HEK293 (cell line): ENCODE measurements around the gene CAV2.

Experiments used
- CTCF ChIA-PET: fragments of 350-600 bp; formaldehyde crosslinking; extraction: SDS; loops from one replicate; lab custom pipeline; 2021; ENCODE audit warnings: antibody characterized with exemption; lab: Yijun Ruan, JAX
- POLR2A ChIA-PET: fragments of 300-600 bp; formaldehyde crosslinking; extraction: SDS; loops from one replicate; lab custom pipeline; 2020; ENCODE audit warnings: antibody characterized with exemption, inconsistent platforms; lab: Yijun Ruan, JAX
- H3K27ac ChIP-seq: fragments of 200-500 bp; sonication (Bioruptor generic); 2 replicates; pipeline ENCODE4 v1.5.1; 2014; ENCODE audit warnings: low read depth, low read length, control low read depth, inconsistent platforms; ENCODE audit errors: extremely low read depth
- H3K36me3 ChIP-seq, 2 experiments: fragments of 200-500 bp in 1 of 2; sonication (Bioruptor generic) in 1 of 2; 1 replicate in 1 of 2; 2 replicates in 1 of 2; pipeline ENCODE4 v1.5.1; 2014 to 2017; ENCODE audit warnings: inconsistent platforms in 2 of 2, low read length in 2 of 2; ENCODE audit not compliant: control insufficient read depth in 2 of 2, insufficient read depth in 1 of 2
- H3K4me1 ChIP-seq: fragments of 200-500 bp; sonication (Bioruptor generic); 2 replicates; pipeline ENCODE4 v1.5.1; 2014; ENCODE audit warnings: mild to moderate bottlenecking, low read length, inconsistent platforms; ENCODE audit not compliant: control insufficient read depth, insufficient read depth
- H3K4me3 ChIP-seq: 2 replicates; pipeline ENCODE4 v1.5.1; 2011; ENCODE audit warnings: low read depth, mild to moderate bottlenecking, control low read depth, low read length, moderate library complexity
- H3K9me3 ChIP-seq: fragments of 200-500 bp; sonication (Bioruptor generic); 2 replicates; pipeline ENCODE4 v1.5.1; 2014; ENCODE audit warnings: low read depth, low read length, inconsistent platforms; ENCODE audit not compliant: control insufficient read depth, insufficient read depth
- CTCF ChIP-seq: fragments of 450-650 bp; formaldehyde crosslinking; IDR thresholded peaks from 2 replicates; pipeline ENCODE4 v1.5.1; 2016; ENCODE audit warnings: missing biosample characterization, missing genetic modification characterization
- FEZF1 ChIP-seq: fragments of 450-650 bp; formaldehyde crosslinking; IDR thresholded peaks from 2 replicates; pipeline ENCODE4 v1.5.1; 2016; ENCODE audit warnings: missing biosample characterization, missing genetic modification characterization
- GLI2 ChIP-seq: fragments of 450-650 bp; formaldehyde crosslinking; IDR thresholded peaks from 2 replicates; pipeline ENCODE4; 2017; ENCODE audit warnings: missing biosample characterization, missing genetic modification characterization, low read depth, borderline replicate concordance
- KLF16 ChIP-seq: fragments of 450-650 bp; formaldehyde crosslinking; IDR thresholded peaks from 2 replicates; pipeline ENCODE4 v1.5.1; 2017; ENCODE audit warnings: missing biosample characterization, missing genetic modification characterization
- OVOL3 ChIP-seq: fragments of 450-650 bp; formaldehyde crosslinking; IDR thresholded peaks from 2 replicates; pipeline ENCODE4 v1.5.1; 2016; ENCODE audit warnings: missing biosample characterization, missing genetic modification characterization
- PRDM1 ChIP-seq: fragments of 450-650 bp; formaldehyde crosslinking; IDR thresholded peaks from 2 replicates; pipeline ENCODE4; 2016; ENCODE audit warnings: missing biosample characterization, missing genetic modification characterization
- SCRT1 ChIP-seq: fragments of 450-650 bp; formaldehyde crosslinking; IDR thresholded peaks from 2 replicates; pipeline ENCODE4 v1.5.1; 2016; ENCODE audit warnings: missing biosample characterization, missing genetic modification characterization, borderline replicate concordance
- SCRT2 ChIP-seq: fragments of 450-650 bp; formaldehyde crosslinking; IDR thresholded peaks from 2 replicates; pipeline ENCODE4 v1.5.1; 2016; ENCODE audit warnings: missing biosample characterization, missing genetic modification characterization
- TRIM28 ChIP-seq: IDR thresholded peaks from 2 replicates; pipeline ENCODE4 v1.6.1; 2011; ENCODE audit warnings: low read length, control low read depth, borderline replicate concordance
- ZBTB17 ChIP-seq: fragments of 450-650 bp; formaldehyde crosslinking; IDR thresholded peaks from 2 replicates; pipeline ENCODE4 v1.5.1; 2016; ENCODE audit warnings: missing biosample characterization, missing genetic modification characterization
- ZBTB20 ChIP-seq: fragments of 450-650 bp; formaldehyde crosslinking; IDR thresholded peaks from 2 replicates; pipeline ENCODE4 v1.5.1; 2016; ENCODE audit warnings: missing biosample characterization, missing genetic modification characterization
- ZFP41 ChIP-seq: fragments of 450-650 bp; formaldehyde crosslinking; IDR thresholded peaks from 2 replicates; pipeline ENCODE4 v1.5.1; 2016; ENCODE audit warnings: missing biosample characterization, missing genetic modification characterization, borderline replicate concordance
- ZFP69B ChIP-seq: fragments of 450-650 bp; formaldehyde crosslinking; IDR thresholded peaks from 2 replicates; pipeline ENCODE4 v1.5.1; 2016; ENCODE audit warnings: missing biosample characterization, missing genetic modification characterization
- ZNF175 ChIP-seq: fragments of 450-650 bp; formaldehyde crosslinking; IDR thresholded peaks from 2 replicates; pipeline ENCODE4 v1.5.1; 2016; ENCODE audit warnings: missing biosample characterization, missing genetic modification characterization
- ZNF23 ChIP-seq: fragments of 450-650 bp; formaldehyde crosslinking; IDR thresholded peaks from 2 replicates; pipeline ENCODE4 v1.5.1; 2016; ENCODE audit warnings: missing biosample characterization, missing genetic modification characterization, borderline replicate concordance
- ZNF354C ChIP-seq: fragments of 450-650 bp; formaldehyde crosslinking; IDR thresholded peaks from 2 replicates; pipeline ENCODE4 v1.5.1; 2016; ENCODE audit warnings: missing biosample characterization, missing genetic modification characterization, low read depth, borderline replicate concordance
- ZNF366 ChIP-seq: fragments of 450-650 bp; formaldehyde crosslinking; conservative IDR thresholded peaks from 2 replicates; pipeline ENCODE4 v1.5.1; 2016; ENCODE audit warnings: missing biosample characterization, missing genetic modification characterization
- ZNF48 ChIP-seq: fragments of 450-650 bp; formaldehyde crosslinking; IDR thresholded peaks from 2 replicates; pipeline ENCODE4 v1.5.1; 2016; ENCODE audit warnings: missing biosample characterization, missing genetic modification characterization
- ZNF530 ChIP-seq: fragments of 450-650 bp; formaldehyde crosslinking; IDR thresholded peaks from 2 replicates; pipeline ENCODE4 v1.5.1; 2016; ENCODE audit warnings: low read depth, missing biosample characterization, missing genetic modification characterization
- ZNF558 ChIP-seq: fragments of 450-650 bp; formaldehyde crosslinking; IDR thresholded peaks from 2 replicates; pipeline ENCODE4 v1.5.1; 2016; ENCODE audit warnings: missing biosample characterization, missing genetic modification characterization
- ZNF621 ChIP-seq: fragments of 450-650 bp; formaldehyde crosslinking; IDR thresholded peaks from 2 replicates; pipeline ENCODE4 v1.5.1; 2017; ENCODE audit warnings: missing biosample characterization, missing genetic modification characterization
- ZNF660 ChIP-seq: fragments of 450-650 bp; IDR thresholded peaks from 2 replicates; pipeline ENCODE4 v1.5.1; 2018; ENCODE audit warnings: missing biosample characterization, mild to moderate bottlenecking, missing genetic modification characterization
- ZNF670 ChIP-seq: fragments of 450-650 bp; formaldehyde crosslinking; IDR thresholded peaks from 2 replicates; pipeline ENCODE4 v1.5.1; 2016; ENCODE audit warnings: missing biosample characterization, missing genetic modification characterization, low read depth
- ZNF692 ChIP-seq: fragments of 450-650 bp; formaldehyde crosslinking; IDR thresholded peaks from 2 replicates; pipeline ENCODE4 v1.5.1; 2016; ENCODE audit warnings: missing biosample characterization, missing genetic modification characterization
- ZNF707 ChIP-seq: fragments of 450-650 bp; formaldehyde crosslinking; IDR thresholded peaks from 2 replicates; pipeline ENCODE4 v1.5.1; 2016; ENCODE audit warnings: missing biosample characterization, missing genetic modification characterization
- ZNF791 ChIP-seq: fragments of 450-650 bp; formaldehyde crosslinking; IDR thresholded peaks from 2 replicates; pipeline ENCODE4 v1.5.1; 2016; ENCODE audit warnings: missing biosample characterization, missing genetic modification characterization
- TF ChIP-seq, protein P1 (sequence below): fragments of 450-650 bp; formaldehyde crosslinking; IDR thresholded peaks from 2 replicates; pipeline ENCODE4 v1.5.1; 2017; ENCODE audit warnings: missing biosample characterization, missing genetic modification characterization
- TF ChIP-seq, protein P2 (sequence below): fragments of 450-650 bp; formaldehyde crosslinking; IDR thresholded peaks from 2 replicates; pipeline ENCODE4 v1.5.1; 2016; ENCODE audit warnings: missing biosample characterization, missing genetic modification characterization

CAV2 gene

DNA sequence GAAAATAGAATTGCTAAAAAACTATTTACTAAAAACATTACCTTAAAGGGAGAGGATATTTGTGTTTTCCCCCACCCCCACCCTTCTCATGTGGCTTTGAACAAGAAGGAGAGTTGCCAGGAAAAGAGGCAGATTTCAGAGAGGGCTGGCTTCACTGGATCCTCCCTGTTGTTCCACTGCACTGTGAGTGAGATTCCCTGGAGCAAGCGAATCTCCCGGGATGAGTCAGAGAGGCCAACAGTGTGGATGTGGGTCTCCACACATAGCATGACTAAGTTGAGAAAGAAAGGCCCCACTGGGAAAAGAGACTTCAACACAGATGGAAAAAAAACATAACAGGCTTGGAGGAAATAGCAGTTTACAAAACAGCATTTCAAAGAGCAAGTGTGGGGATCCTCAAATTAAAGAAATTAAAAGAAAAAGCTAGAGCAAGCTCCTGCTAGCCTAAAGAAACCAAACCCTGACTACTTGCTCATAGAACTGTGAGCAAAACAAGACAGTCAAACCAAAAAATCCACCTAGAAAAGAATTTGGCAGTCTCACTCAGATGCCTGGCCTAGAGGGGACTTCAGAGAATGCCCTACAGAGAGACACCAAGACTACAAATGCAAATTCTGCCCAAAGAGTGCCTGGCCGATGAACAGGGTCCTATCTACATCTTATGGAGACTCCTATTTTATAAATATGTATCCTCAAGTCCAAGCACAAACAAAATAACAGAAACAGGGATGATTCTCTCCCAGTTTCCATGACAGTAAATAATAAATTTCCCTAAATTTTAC is 28.7 kb downstream of the CAV2 start (continued):
- TF ChIP-seq KLF16 (tag by site-specific recombination), result no peak
- no peak for TF ChIP-seq ZNF48 (tag by site-specific recombination)
- TF ChIP-seq ZNF791 (tag by site-specific recombination), result no peak
- no peak for TF ChIP-seq ZNF354C (tag by site-specific recombination)
- TF ChIP-seq CTCF, result no peak
- peak; percentile 35 for TF ChIP-seq ZNF366 (tag by site-specific recombination)
- TF ChIP-seq FEZF1, result no peak
- peak; percentile 91 for TF ChIP-seq PRDM1 (tag by site-specific recombination)
- TF ChIP-seq ZNF23 (tag by site-specific recombination), result no peak
- no peak for TF ChIP-seq GLI2 (tag by site-specific recombination)
- TF ChIP-seq ZNF707 (tag by site-specific recombination), result no peak
- no peak for TF ChIP-seq ZNF558 (tag by site-specific recombination)
- TF ChIP-seq ZNF692, result peak; percentile 53
- no peak for TF ChIP-seq ZNF670 (tag by site-specific recombination)
- no peak for TF ChIP-seq OVOL3 (tag by site-specific recombination)
- peak; percentile 97 for TF ChIP-seq ZBTB17 (tag by site-specific recombination)
- TF ChIP-seq ZNF660 (tag by site-specific recombination), result peak; percentile 71; the same call in 1 of the 2 replicates
- TF ChIP-seq ZBTB20 (tag by site-specific recombination), result peak; percentile 32; the same call in 1 of the 2 replicates

DNA sequence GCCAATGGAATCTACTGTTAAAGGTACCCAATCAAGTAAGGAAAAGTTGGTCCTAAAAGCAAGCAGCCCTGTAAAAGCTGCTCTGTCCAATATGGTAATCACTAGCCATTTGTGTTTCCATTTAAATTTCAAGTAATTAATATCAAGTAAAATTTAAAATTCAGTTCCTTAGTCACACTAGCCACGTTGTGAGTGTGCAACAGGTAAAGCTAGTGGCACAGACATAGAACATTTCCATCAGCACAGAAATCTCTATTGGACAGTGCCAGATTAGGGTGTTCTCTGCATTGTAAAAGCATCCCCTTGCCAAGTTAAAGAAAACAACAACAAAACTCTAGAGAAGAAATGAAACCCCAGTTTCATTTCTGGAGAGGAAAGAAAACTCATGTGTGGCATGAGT is 29.7 kb downstream of the CAV2 start:
- ChIA-PET POLR2A (no interaction called here), CTCF (interaction anchor here (2.3 kb wide), 1 partner anchor 62 kb away, joined by 8 read pairs; no protein-coding TSS in a partner anchor)
- H3K27ac ChIP-seq, result no peak overlapping the region
- H3K36me3 ChIP-seq, result no peaks in the 10 kb centered on the region; a peak in 1 of 3 replicates
- no peak overlapping the region for H3K4me3 ChIP-seq
- H3K4me1 ChIP-seq, result 0 out of 2 replicates have a peak, but pooled peaks cover 4% of the 10 kb centered on the region
- TF ChIP-seq SCRT1 (tag by site-specific recombination) (0 out of 2 replicates have a peak, but pooled peaks have one; percentile 43), ZNF530 (tag by site-specific recombination) (no peak), ZNF621 (tag by site-specific recombination) (no peak), TRIM28 (no peak), ZFP69B (no peak), ZFP41 (tag by site-specific recombination) (no peak), ZNF175 (tag by site-specific recombination) (no peak), SCRT2 (peak; percentile 90)
- TF ChIP-seq, protein P1, sequence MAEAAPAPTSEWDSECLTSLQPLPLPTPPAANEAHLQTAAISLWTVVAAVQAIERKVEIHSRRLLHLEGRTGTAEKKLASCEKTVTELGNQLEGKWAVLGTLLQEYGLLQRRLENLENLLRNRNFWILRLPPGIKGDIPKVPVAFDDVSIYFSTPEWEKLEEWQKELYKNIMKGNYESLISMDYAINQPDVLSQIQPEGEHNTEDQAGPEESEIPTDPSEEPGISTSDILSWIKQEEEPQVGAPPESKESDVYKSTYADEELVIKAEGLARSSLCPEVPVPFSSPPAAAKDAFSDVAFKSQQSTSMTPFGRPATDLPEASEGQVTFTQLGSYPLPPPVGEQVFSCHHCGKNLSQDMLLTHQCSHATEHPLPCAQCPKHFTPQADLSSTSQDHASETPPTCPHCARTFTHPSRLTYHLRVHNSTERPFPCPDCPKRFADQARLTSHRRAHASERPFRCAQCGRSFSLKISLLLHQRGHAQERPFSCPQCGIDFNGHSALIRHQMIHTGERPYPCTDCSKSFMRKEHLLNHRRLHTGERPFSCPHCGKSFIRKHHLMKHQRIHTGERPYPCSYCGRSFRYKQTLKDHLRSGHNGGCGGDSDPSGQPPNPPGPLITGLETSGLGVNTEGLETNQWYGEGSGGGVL, result no peak
- TF ChIP-seq, protein P2, sequence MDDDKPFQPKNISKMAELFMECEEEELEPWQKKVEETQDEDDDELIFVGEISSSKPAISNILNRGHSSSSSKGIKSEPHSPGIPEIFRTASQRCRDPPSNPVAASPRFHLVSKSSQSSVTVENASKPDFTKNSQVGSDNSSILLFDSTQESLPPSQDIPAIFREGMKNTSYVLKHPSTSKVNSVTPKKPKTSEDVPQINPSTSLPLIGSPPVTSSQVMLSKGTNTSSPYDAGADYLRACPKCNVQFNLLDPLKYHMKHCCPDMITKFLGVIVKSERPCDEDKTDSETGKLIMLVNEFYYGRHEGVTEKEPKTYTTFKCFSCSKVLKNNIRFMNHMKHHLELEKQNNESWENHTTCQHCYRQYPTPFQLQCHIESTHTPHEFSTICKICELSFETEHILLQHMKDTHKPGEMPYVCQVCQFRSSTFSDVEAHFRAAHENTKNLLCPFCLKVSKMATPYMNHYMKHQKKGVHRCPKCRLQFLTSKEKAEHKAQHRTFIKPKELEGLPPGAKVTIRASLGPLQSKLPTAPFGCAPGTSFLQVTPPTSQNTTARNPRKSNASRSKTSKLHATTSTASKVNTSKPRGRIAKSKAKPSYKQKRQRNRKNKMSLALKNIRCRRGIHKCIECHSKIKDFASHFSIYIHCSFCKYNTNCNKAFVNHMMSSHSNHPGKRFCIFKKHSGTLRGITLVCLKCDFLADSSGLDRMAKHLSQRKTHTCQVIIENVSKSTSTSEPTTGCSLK (tag by site-specific recombination), result no peak
- no peaks in the 10 kb centered on the region for H3K9me3 ChIP-seq
